Ovary (tissue), 9 donors: ENCODE measurements around the gene BCORL1. TPM values are rescaled to one million over a fixed set of nuclear protein-coding genes. Genes with fewer than 3 reads are reported as not detected.

Experiments used
- DNase-seq, 5 donors: peaks; one replicate each; pipeline ENCODE4 v3.0.0-alpha.2; 2019 to 2020
- H3K27ac ChIP-seq, 2 donors: fragments of 200-600 bp; one replicate each; pipeline versions ENCODE4 v1.5.1 to v1.8.0; 2019 to 2022
- H3K27me3 ChIP-seq: fragments of 200-600 bp; one replicate; pipeline ENCODE4 v1.8.0; 2022
- H3K36me3 ChIP-seq: fragments of 200-600 bp; sonication (generic); one replicate; pipeline ENCODE4 v1.5.1; 2019
- H3K4me1 ChIP-seq: one replicate; pipeline ENCODE4 v1.8.1; 2013; ENCODE audit warnings: mild to moderate bottlenecking, moderate library complexity; ENCODE audit not compliant: insufficient read depth
- H3K4me3 ChIP-seq: fragments of 200-600 bp; sonication (generic); one replicate; pipeline ENCODE4 v1.5.1; 2017
- H3K9me3 ChIP-seq, 2 donors: fragments of 200-600 bp in 1 of 2; sonication (generic) in 1 of 2; one replicate each; pipeline versions ENCODE4 v1.5.1 to v1.8.1; 2013 to 2019; ENCODE audit warnings: mild to moderate bottlenecking in 1 of 2, moderate library complexity in 1 of 2
- CTCF ChIP-seq, 3 donors: fragments of 450-650 bp in 2 of 3; fragments of 200-600 bp in 1 of 3; IDR thresholded peaks; one replicate each; pipeline versions ENCODE4 v1.5.1 to v1.8.0; 2016 to 2022; ENCODE audit warnings: antibody characterized with exemption in 3 of 3, mild to moderate bottlenecking in 1 of 3
- EP300 ChIP-seq: sonication (generic); formaldehyde crosslinking; IDR thresholded peaks from one replicate; pipeline ENCODE4 v1.6.1; 2017; ENCODE audit warnings: antibody characterized with exemption
- POLR2A ChIP-seq: fragments of 450-650 bp; IDR thresholded peaks from one replicate; pipeline ENCODE4 v1.6.1; 2017; ENCODE audit warnings: antibody characterized with exemption, mild to moderate bottlenecking, moderate library complexity
- WGBS, 3 donors: extraction: QIAGEN DNeasy Blood & Tissue Kit in 1 of 3; methylation state at CpG; one replicate each; pipeline versions ENCODE4 v1.1.5 to v1.1.7; 2013 to 2017; 5-methylcytosine and 5-hydroxymethylcytosine counted together
- intact Hi-C, 4 donors: fragments of 100-400 bp; cut with DNase I; formaldehyde crosslinking; loops; one replicate each; pipeline versions ENCODE4 v1.11.0 to v1.15.1; 2022 to 2023
- polyA plus RNA-seq, 2 donors: library from polyadenylated mRNA; stranded (reverse); fragments of 200-250 nt in 1 of 2; fragments of 350-450 nt in 1 of 2; fragmentation: Illumina TruSeq in 1 of 2; extraction: RNeasy Lipid Tissue Mini Kit (QIAGEN cat#74804) in 1 of 2; gene quantifications; one replicate each; pipeline ENCODE4 v1.2.3, GENCODE V29; 2013 to 2014
- total RNA-seq, 7 donors: library from RNA; depleted of rRNA in 2 of 7; stranded (reverse); fragments of >200 nt in 2 of 7; fragmentation: NEBNext Ultra II Directional in 3 of 7; extraction: Animal tissue kit (Norgen Biotek cat#: 25700) in 3 of 7; gene quantifications; one replicate each; pipeline versions ENCODE4 v1.1.0 to v1.2.4, GENCODE V29; 2016 to 2023
- donor health status: DM: no; HTN: no; CAD: no; lungs with moderate emphysema.
- donor health status: DM: no; HTN: no; CAD: no.
- donor health status: Bipolar disorder and iron deficiency.
- donor health status: DM: yes; HTN: yes; CAD: no.
- donor health status: DM: no; HTN: no; CAD: no.
- donor health status: DM: yes; HTN: yes; CAD: no.

BCORL1 gene
- total and polyA plus RNA-seq, 9 donors: 3.3 to 45.1 (median 19.3) TPM

GRCh38 chrX:130024127-130024526 is 41.7 kb downstream of the BCORL1 start:
- intact Hi-C loops: no loop called here
- H3K4me3 ChIP-seq: no peak overlapping the region
- TF ChIP-seq POLR2A (no peak), EP300 (no peak), CTCF (IDR thresholded peaks at IDR 0.05) (no peak)
- H3K36me3 ChIP-seq: no peaks in the 10 kb centered on the region
- H3K9me3 ChIP-seq: no peaks in the 10 kb centered on the region
- H3K4me1 ChIP-seq: peaks cover 1% of the 10 kb centered on the region
- peak in 4 of 5 donors; percentile 33 to 59 (median 48) for DNase-seq
- WGBS, 3 donors: 36 to 50% (median 45%) methylated on average over 9 of the region's 9 CpGs
- H3K27me3 ChIP-seq: no peaks in the 10 kb centered on the region
- H3K27ac ChIP-seq: no peak overlapping the region

- H3K4me1 ChIP-seq: peaks cover 1% of the 10 kb centered on the region
- DNase-seq: no peak
- 76 to 79% (median 77%) methylated on average over 19 of the region's 19 CpGs for WGBS, 3 donors
- H3K27ac ChIP-seq: no peak overlapping the region
- no peaks in the 10 kb centered on the region for H3K27me3 ChIP-seq
- no peaks in the 10 kb centered on the region for H3K9me3 ChIP-seq
- intact Hi-C loops: no loop called here
- H3K4me3 ChIP-seq: no peak overlapping the region
- TF ChIP-seq CTCF (IDR thresholded peaks at IDR 0.05) (no peak), EP300 (no peak), POLR2A (no peak)
- H3K36me3 ChIP-seq: no peaks in the 10 kb centered on the region
Measured at GRCh38 chrX:130025256-130025655, 42.8 kb downstream of the BCORL1 start.

- Histone ChIP-seq H3K4me3 (no peak overlapping the region), H3K27ac (no peak overlapping the region), H3K27me3 (no peaks in the 10 kb centered on the region), H3K9me3 (no peaks in the 10 kb centered on the region), H3K4me1 (peaks cover 1% of the 10 kb centered on the region), H3K36me3 (no peaks in the 10 kb centered on the region)
- 72 to 82% (median 74%) methylated on average over 4 of the region's 4 CpGs for WGBS, 3 donors
- intact Hi-C loops: no loop called here
- no peak for DNase-seq
- no peak for TF ChIP-seq POLR2A
- no peak for TF ChIP-seq EP300
- TF ChIP-seq CTCF (IDR thresholded peaks at IDR 0.05): no peak
Measured at GRCh38 chrX:130027569-130027968, 45.1 kb downstream of the BCORL1 start.

GRCh38 chrX:130028196-130028595 is 45.8 kb downstream of the BCORL1 start:
- WGBS, 3 donors: 68 to 72% (median 71%) methylated on average over 5 of the region's 5 CpGs
- intact Hi-C loops: no loop called here

More at GRCh38 chrX:130028196-130028595, 45.8 kb downstream of the BCORL1 start:
- Histone ChIP-seq H3K4me1 (peaks cover 1% of the 10 kb centered on the region), H3K27me3 (no peaks in the 10 kb centered on the region), H3K9me3 (no peaks in the 10 kb centered on the region), H3K27ac (no peak overlapping the region), H3K36me3 (no peaks in the 10 kb centered on the region), H3K4me3 (no peak overlapping the region)
- no peak for TF ChIP-seq POLR2A
- no peak for TF ChIP-seq CTCF (IDR thresholded peaks at IDR 0.05)
- no peak for TF ChIP-seq EP300
- DNase-seq: peak in 2 of 5 donors; percentile 36 to 47
